COLO668 (cell line): ENCODE data around the gene LRMDA.
A peak's percentile ranks its signal among the peaks of the same experiment; 100 is the strongest.

Source experiments
- DNase-seq: peaks from one replicate; lab custom pipeline; 2025; ENCODE audit not compliant: unreplicated experiment; lab: John Stamatoyannopoulos, UW

The LRMDA gene

DNA sequence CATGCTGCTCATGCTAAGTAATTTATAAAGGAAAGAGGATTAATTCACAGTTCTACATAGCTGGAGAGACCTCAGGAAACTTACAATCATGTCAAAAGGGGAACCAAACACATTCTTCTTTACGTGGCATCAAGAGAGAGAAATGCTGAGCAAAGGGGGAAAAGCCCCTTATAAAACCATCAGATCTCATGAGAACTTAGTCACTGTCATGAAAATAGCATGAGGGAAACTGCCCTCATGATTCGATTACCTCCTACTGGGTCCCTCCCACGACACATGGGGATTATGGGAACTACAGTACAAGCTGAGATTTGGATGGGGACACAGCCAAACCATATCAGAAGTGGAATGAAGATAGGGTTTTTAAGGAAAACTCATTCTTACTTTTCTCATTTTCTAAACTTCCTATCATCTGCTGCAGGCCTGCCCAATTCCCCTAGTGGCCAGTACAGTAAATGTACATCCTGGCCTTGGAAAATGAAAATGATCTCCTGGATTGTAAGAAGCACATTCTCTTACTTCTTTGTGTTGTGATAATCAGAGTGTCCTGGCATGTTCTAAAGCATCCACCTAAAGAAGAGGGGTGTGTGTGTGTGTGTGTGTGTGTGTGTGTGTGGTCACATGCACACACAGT lies 421.5 kb downstream of the LRMDA start:
- DNase-seq, result no peak

GRCh38 chr10:75857269-75857846 lies 425.9 kb downstream of the LRMDA start:
- DNase-seq, result no peak

DNA sequence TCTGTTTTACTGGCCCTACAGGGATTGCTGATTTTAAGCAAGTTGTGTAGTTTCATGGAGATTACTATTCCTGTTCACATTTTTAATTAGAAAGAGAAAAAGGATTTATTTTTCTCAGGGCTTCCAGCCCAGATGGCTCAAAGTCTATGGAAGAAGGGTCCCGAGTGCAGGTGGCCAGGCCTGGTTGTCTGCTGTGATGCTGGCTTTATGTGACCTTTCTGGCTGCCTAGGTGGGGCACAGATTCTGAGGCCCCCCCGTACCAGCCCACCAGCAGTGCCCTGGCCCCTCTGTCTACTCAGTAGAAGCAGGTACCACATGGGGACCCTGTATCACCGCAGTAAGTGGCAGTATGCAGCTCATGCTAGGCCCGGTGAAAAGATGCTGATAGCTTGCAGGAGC lies 426.5 kb downstream of the LRMDA start:
- no peak for DNase-seq

DNA sequence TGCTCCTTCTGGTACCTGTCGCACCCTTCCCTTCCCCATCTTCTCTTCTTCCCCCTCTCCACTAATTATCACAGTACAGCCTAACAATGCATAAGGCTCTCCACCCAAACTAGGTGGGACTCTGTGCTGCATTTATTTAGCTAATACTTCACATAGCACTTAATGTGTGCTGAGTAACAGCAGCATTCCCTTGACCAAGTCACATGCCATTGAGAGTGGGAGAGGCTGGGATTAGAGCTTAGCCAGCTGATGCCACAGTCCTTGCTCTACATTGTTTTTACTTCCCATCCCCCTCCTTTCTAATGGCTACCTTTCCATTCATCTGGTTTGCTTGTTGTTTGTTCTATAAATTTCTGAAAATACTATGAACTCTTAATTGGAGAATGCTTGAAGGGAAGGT lies 426.9 kb downstream of the LRMDA start:
- DNase-seq, result no peak

- peak; percentile 15 for DNase-seq
Measured at GRCh38 chr10:75859141-75859540, 427.7 kb downstream of the LRMDA start.

DNA sequence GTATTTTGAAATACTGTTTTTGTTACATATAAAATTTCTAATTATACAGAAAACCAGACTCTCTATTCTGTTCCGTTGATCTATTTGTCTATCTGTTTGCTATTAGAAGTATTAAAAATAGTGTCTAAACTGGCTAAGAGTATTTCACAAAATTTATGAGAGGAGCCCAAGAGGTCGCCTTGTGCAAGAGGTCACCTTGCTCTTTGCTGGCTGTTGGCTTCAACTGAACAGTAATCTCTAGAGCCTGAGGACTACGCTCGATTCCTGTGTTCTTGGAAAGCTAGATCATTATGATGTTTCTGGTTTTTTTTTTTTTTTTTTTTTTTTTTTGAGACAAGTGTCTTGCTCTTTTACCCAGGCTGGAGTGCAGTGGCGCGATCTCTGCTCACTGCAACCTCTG lies 428.6 kb downstream of the LRMDA start:
- DNase-seq, result no peak

DNA sequence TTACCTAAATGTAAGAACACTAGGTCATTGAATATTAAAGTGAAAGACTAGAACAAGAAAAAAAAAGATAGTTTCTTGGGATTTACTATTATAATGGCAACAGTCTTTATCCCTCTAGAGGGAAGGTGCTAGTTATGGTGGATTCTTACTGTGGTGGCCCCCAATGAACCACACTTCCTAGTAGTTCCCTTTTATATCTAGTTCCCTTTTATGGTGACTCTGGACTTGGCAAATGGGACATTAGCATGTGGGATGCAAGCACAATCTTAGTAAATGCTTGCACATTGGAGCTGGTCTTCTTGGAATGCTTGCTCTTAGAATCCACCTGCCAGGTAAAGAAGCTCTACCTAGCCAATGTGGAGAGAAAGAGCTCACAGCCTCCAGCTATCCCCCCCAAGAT lies 430.2 kb downstream of the LRMDA start:
- no peak for DNase-seq

- DNase-seq, result no peak
Measured at GRCh38 chr10:75862935-75863334, 431.5 kb downstream of the LRMDA start.

- DNase-seq, result no peak
Measured at GRCh38 chr10:75864717-75865116, 433.3 kb downstream of the LRMDA start.

DNA sequence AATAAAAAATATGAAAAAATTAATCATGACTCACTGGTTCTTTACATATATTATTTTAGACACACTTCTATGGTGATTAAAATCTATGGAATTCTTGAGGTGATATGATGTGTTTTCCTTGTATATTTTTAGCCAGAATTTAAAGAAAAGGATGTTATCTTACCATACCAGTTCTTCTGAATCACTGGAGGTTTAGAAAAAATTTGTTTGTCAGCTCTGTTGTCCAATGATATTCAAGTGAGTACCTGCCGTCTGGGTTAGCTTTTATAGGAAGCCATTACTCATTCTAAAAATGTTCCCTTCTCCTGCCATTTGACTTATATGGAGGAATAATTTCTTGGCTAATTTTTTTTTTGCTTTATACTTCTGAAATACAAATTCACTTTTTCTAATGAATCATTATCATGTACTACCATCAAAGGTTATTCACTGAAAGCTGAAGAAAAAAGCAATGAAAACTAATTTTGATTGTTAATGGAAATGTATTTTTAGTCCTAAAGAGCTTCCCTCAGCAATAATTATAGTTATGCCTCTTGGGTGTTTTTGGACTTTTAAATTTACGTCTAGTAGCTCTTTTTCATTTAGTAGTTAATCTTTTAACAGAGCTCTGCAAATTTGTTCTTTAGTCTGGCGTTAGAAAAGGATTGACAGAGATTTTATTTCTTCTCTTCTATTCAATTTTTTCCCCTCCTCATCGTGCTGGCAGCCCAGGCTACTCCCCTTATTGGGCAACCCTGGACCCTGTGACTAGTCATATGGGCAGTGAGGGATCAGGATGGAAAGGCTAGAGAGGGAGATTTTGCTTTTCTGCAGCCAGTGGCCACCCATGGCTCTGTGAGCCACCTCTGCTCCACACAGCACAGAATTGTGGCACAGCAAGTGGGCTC lies 434.2 kb downstream of the LRMDA start:
- no peak for DNase-seq

GRCh38 chr10:75866300-75866625 lies 434.8 kb downstream of the LRMDA start:
- DNase-seq, result no peak

DNA sequence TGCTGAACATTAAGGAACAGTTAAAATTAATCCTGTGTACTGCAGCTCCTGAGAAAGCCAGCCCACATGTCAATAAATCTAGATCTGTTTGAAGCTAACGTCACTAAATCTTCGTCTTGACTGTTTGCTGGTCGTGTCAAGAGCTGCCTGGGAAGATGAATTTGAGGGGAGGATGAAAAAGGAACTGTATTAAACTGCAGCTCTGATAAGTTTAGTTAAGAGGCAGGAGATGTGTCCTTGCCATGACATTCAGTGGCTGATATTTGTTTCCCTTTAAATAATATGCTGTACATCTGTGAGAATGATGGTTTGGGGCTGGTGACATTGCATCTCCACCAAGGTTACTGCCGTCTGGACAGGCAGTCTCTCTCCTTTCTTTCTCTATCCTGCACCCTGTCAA lies 435.3 kb downstream of the LRMDA start:
- no peak for DNase-seq

DNA sequence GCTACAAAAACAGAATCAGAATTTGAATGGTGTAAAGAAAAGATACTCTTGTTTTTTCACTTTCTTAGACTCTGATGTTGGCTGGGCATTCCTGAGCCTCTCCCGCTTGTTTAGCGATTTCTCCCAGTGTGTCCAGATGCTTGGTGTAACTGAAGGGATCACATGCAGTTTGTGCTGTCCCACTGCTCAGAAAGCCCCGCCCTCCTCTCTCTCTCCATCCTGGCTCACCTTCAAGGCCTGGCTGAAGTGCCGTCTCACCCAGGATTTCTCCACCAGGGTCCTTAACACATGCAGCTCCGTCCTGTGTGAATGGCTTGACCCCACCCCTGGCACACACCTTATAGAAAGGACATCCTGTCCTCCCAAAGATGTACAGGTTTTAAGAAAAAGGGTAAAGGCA lies 437.1 kb downstream of the LRMDA start:
- no peak for DNase-seq

DNA sequence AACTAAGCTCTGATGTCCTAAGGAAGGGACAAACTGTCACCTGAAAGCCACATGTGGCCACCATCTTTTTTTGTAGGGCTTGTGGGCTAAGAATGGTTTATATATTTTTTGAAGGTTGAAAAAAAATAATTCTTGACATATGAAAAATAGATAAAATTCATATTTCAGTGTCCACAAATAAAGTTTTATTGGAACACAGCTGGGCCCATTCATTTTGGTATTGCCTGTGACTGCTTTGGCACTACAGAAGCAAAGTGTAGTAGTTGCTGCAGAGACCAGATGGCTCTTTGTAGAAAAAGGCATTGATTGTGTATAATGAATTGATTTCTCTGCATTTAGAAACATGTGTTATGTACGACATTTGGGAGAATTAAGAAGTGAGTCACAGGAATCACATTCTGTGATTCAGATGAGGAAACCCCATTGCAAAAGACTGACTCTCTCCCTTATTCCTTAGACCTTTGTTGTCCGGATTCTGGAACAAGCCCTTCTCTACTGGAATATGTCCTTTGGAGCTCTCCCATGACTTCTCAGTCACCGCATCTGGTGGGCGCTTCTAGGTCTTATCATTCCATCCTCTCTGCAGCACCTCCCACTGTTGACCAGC lies 438.7 kb downstream of the LRMDA start:
- DNase-seq, result no peak

GRCh38 chr10:75875740-75876139 lies 444.3 kb downstream of the LRMDA start:
- no peak for DNase-seq

- no peak for DNase-seq
Measured at GRCh38 chr10:75876710-75877109, 445.3 kb downstream of the LRMDA start.

GRCh38 chr10:75877877-75878276 lies 446.5 kb downstream of the LRMDA start:
- no peak for DNase-seq

GRCh38 chr10:75878586-75878985 lies 447.2 kb downstream of the LRMDA start:
- no peak for DNase-seq

DNA sequence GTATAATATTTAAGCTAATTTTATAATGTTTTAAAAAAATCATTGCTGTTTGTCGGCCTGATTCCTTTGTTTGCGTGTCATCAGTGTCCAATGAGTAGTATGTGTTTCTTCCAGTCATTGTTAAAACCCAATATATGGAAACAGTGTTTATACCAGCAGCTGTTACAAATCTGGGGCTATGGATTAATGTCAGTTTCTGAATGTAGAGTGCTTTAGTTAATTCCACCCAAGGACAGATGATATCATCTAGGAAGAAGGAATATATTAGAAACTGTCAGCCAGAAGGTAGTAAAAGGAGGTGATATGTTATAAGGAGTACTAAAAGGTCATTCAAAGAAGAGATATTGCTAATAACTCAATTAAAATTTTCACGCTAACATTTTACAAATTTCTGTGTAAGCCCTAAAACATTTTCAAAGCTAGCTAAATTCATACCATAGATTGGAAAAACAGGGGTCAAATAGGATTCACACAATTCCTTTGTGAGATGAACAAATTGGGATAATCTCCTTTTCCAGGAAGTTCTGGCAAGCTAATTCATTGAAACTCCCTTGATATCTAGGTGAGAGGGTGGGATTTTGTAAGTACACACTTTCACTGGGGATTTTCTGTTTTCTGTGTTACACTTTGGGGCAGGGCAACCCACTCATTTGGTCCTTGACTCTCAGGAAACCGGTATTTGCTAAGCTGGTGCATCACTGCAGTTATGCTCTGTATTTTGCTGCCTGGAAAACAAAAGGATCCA lies 448.8 kb downstream of the LRMDA start:
- no peak for DNase-seq

- no peak for DNase-seq
Measured at GRCh38 chr10:75883081-75884072, 452.0 kb downstream of the LRMDA start.
